Measurements from ENCODE around the gene ACKR4.
"Not testable (repeated sequence)": the region's sequence is repeated elsewhere in the genome, so short reads cannot be mapped to it uniquely, and the experiment has no call there.

GRCh38 chr3:132606620-132607019, 9.6 kb downstream of the ACKR4 start:
- TF ChIP-seq EZH2 (IDR thresholded peaks at IDR 0.05; ENCODE audit: insufficient read depth, poor library complexity, severe bottlenecking); EZH2phosphoT487 (IDR thresholded peaks at IDR 0.05; ENCODE audit: insufficient read depth, low read depth): not testable (repeated sequence)
